Smooth muscle cell (in vitro differentiated cells): ENCODE data around the gene UBB. TPM values are rescaled to one million over a fixed set of nuclear protein-coding genes. Genes with fewer than 3 reads are reported as not detected.

Experiments
- DNase-seq: peaks from one replicate; lab custom pipeline; 2025; ENCODE audit not compliant: unreplicated experiment; lab: John Stamatoyannopoulos, UW
- H2AFZ ChIP-seq: fragments of 200-600 bp; sonication (generic); 2 replicates; pipeline ENCODE4 v1.6.0; 2016; ENCODE audit warnings: antibody characterized with exemption, low read depth, mild to moderate bottlenecking
- H3F3A ChIP-seq: fragments of 200-600 bp; sonication (generic); 2 replicates; pipeline ENCODE4 v1.6.0; 2017; ENCODE audit warnings: antibody characterized with exemption, low read depth
- H3K27ac ChIP-seq: fragments of 200-600 bp; sonication (generic); 2 replicates; pipeline ENCODE4 v1.5.1; 2016; ENCODE audit warnings: low read depth, mild to moderate bottlenecking
- H3K27me3 ChIP-seq: fragments of 200-600 bp; sonication (generic); 2 replicates; pipeline ENCODE4 v1.6.1; 2016; ENCODE audit warnings: low read depth, mild to moderate bottlenecking
- H3K36me3 ChIP-seq: fragments of 200-600 bp; sonication (generic); 2 replicates; pipeline ENCODE4 v1.5.1; 2016; ENCODE audit warnings: low read depth
- H3K4me1 ChIP-seq: fragments of 200-600 bp; sonication (generic); 2 replicates; pipeline ENCODE4 v1.5.1; 2016; ENCODE audit warnings: low read depth
- H3K4me2 ChIP-seq: fragments of 200-600 bp; sonication (generic); 2 replicates; pipeline ENCODE4 v1.6.0; 2016; ENCODE audit warnings: mild to moderate bottlenecking
- H3K4me3 ChIP-seq: fragments of 200-600 bp; sonication (generic); 2 replicates; pipeline ENCODE4 v1.5.1; 2016; ENCODE audit warnings: mild to moderate bottlenecking
- H3K79me2 ChIP-seq: fragments of 200-600 bp; sonication (generic); 2 replicates; pipeline ENCODE4 v1.6.0; 2016; ENCODE audit warnings: low read depth, mild to moderate bottlenecking
- H3K9ac ChIP-seq: fragments of 200-600 bp; sonication (generic); 2 replicates; pipeline ENCODE4 v1.6.0; 2016; ENCODE audit warnings: low read depth
- H3K9me3 ChIP-seq: fragments of 200-600 bp; sonication (generic); replicated peaks from 2 replicates; pipeline ENCODE4 v1.5.1; 2016; ENCODE audit warnings: low read depth
- H4K20me1 ChIP-seq: fragments of 200-600 bp; sonication (generic); 2 replicates; pipeline ENCODE4 v1.6.0; 2016; ENCODE audit warnings: low read depth
- WGBS: methylation state at CpG from one replicate; pipeline ENCODE4 v1.1.7; 2016; ENCODE audit warnings: low lambda C conversion rate; 5-methylcytosine and 5-hydroxymethylcytosine counted together
- polyA plus RNA-seq: library from polyadenylated mRNA; unstranded; fragments of >200 nt; fragmentation: Nextera tagmentation; extraction: Ambion mirVana; gene quantifications from 2 replicates; pipeline ENCODE4 v1.2.1, GENCODE V29; 2016
- total RNA-seq: library from RNA; depleted of rRNA; stranded (reverse); fragments of >200 nt; gene quantifications from 2 replicates; pipeline ENCODE4 v1.2.3, GENCODE V29; 2014
- TF ChIP-seq, protein P1 (sequence below): fragments of 200-600 bp; sonication (generic); IDR thresholded peaks from 2 replicates; pipeline ENCODE4 v1.5.1; 2017; ENCODE audit warnings: borderline replicate concordance, mild to moderate bottlenecking, antibody characterized with exemption; ENCODE audit not compliant: insufficient read depth, poor library complexity, severe bottlenecking

Gene UBB
- total and polyA plus RNA-seq, 2 experiments from 2014 or later: 1,184 to 2,323 TPM

DNA sequence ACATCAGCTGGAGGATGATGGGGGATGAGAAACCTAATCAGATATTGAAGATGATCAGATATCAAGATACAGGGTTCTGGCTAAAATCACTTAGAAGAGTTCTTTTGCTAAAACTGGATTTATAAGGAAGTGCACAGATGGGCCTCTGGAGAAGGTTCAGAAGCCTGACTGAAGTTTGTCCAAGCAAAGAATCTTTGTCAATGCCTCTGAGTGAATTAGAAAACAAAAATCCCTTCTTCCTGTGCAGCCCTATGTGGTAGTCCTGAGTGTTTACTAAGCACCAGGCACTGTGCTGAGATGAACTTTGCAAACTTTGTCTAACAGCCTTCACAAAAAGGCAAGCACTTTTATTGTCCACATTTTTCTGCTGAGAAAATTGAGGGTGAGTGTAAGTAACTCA is 16.3 kb upstream of the UBB start:
- no peaks in the 10 kb centered on the region for H3K27me3 ChIP-seq
- TF ChIP-seq, protein P1, sequence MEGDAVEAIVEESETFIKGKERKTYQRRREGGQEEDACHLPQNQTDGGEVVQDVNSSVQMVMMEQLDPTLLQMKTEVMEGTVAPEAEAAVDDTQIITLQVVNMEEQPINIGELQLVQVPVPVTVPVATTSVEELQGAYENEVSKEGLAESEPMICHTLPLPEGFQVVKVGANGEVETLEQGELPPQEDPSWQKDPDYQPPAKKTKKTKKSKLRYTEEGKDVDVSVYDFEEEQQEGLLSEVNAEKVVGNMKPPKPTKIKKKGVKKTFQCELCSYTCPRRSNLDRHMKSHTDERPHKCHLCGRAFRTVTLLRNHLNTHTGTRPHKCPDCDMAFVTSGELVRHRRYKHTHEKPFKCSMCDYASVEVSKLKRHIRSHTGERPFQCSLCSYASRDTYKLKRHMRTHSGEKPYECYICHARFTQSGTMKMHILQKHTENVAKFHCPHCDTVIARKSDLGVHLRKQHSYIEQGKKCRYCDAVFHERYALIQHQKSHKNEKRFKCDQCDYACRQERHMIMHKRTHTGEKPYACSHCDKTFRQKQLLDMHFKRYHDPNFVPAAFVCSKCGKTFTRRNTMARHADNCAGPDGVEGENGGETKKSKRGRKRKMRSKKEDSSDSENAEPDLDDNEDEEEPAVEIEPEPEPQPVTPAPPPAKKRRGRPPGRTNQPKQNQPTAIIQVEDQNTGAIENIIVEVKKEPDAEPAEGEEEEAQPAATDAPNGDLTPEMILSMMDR: no peak
- no peak overlapping the region for H3K9ac ChIP-seq
- H3F3A ChIP-seq: no peaks in the 10 kb centered on the region
- no peaks in the 10 kb centered on the region for H3K36me3 ChIP-seq
- H4K20me1 ChIP-seq: no peaks in the 10 kb centered on the region
- peak overlapping the region; percentile 48 for H2AFZ ChIP-seq
- H3K4me2 ChIP-seq: no peak overlapping the region
- no peaks in the 10 kb centered on the region for H3K79me2 ChIP-seq
- H3K4me3 ChIP-seq: no peak overlapping the region
- H3K4me1 ChIP-seq: peaks cover 3% of the 10 kb centered on the region
- no peaks in the 10 kb centered on the region for H3K9me3 ChIP-seq
- no peak for DNase-seq
- H3K27ac ChIP-seq: no peak overlapping the region

DNA sequence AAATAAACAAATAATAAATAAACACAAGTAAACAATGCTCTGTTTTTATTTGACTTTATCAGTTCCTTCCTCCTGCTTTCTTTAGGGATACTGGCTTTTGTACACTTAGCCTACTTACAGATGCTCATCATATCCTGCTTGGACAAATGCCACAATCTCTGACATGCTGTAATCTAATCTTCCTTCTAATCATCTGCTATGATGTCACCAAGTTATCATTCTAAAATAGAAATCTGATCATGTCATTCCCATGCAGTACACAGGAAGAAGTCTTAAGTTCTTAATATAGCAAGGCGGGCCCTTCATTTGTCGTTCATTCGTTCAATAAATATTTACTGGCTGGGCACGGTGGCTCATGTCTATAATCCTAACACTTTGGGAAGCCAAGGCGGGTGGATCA is 9.1 kb upstream of the UBB start:
- no peak overlapping the region for H3K9ac ChIP-seq
- no peaks in the 10 kb centered on the region for H3K27me3 ChIP-seq
- H4K20me1 ChIP-seq: no peaks in the 10 kb centered on the region
- H2AFZ ChIP-seq: no peak overlapping the region
- no peak overlapping the region for H3K4me3 ChIP-seq
- H3K4me1 ChIP-seq: no peaks in the 10 kb centered on the region
- no peaks in the 10 kb centered on the region for H3K36me3 ChIP-seq
- no peaks in the 10 kb centered on the region for H3K9me3 ChIP-seq
- no peak overlapping the region for H3K27ac ChIP-seq
- no peaks in the 10 kb centered on the region for H3F3A ChIP-seq
- TF ChIP-seq, protein P1: no peak
- no peaks in the 10 kb centered on the region for H3K79me2 ChIP-seq
- 81% methylated on average over 5 of the region's 5 CpGs for WGBS
- H3K4me2 ChIP-seq: no peak overlapping the region
- no peak for DNase-seq

DNA sequence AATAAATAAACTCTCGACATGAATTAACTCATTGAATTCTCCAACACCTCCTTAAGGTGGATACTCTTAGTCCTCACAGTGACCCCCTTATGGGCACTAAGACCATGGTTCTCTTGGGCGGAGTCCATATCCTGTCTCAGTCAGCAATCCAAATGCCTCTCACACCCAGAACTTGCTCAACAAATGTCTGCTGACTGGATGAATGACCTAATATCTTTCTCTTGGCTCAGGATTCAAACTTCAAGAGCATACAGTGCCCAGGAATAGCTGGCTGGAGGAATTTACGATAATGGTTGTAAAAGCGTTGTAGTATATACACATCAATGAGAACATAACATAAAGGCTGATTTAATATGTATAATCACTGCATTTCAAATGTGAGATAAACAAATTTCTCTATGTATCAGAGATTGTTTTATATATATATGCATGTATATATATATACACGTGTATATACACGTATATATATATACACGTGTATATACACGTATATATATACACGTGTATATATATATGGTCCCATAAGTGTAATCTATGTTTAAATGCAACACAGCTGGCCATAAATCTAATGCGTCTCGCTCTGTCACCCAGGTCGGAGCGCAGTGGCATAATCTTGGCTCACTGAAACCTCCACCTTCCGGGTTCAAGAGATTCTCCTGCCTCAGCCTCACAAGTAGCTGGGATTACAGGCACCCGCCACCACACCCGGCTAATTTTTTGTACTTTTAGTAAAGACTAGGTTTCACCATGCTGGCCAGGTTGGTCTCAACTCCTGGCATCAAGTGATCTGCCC is 6.5 kb upstream of the UBB start:
- DNase-seq: no peak
- Histone ChIP-seq H3K4me2 (no peak overlapping the region), H4K20me1 (no peaks in the 10 kb centered on the region), H2AFZ (no peak overlapping the region), H3K27ac (no peak overlapping the region), H3K36me3 (no peaks in the 10 kb centered on the region), H3K9ac (no peak overlapping the region), H3K27me3 (no peaks in the 10 kb centered on the region), H3K4me3 (no peak overlapping the region), H3F3A (peaks cover 5% of the 10 kb centered on the region), H3K4me1 (no peaks in the 10 kb centered on the region), H3K9me3 (no peaks in the 10 kb centered on the region), H3K79me2 (no peaks in the 10 kb centered on the region)
- 93% methylated on average over 16 of the region's 16 CpGs for WGBS
- TF ChIP-seq, protein P1: no peak

DNA sequence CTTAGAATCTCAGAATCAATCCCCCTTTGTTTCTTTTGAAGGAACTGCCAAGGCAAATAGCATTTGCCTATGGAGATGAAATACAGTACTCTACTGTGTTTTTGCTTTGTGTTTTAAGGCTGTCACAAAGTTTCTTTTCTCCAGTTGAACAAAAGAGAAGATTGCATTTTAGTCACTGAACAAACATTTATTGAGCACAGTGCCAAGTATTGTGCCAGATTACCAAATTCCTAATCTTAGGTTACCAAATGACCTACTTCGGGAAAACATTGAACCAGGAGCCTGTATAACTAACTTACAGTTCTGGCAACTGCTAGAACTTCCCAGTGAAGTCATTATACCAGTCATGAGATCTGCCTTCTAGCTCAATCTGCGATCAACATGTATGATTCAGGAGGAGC is 3.0 kb upstream of the UBB start:
- Histone ChIP-seq H2AFZ (peak overlapping the region; percentile 4), H3K27me3 (no peaks in the 10 kb centered on the region), H3K9me3 (no peaks in the 10 kb centered on the region), H3K27ac (no peak overlapping the region), H3K36me3 (no peaks in the 10 kb centered on the region), H3K79me2 (peaks cover 20% of the 10 kb centered on the region), H3K4me3 (no peak overlapping the region), H3K9ac (no peak overlapping the region), H3K4me1 (peaks cover 13% of the 10 kb centered on the region), H3K4me2 (no peak overlapping the region), H3F3A (peaks cover 11% of the 10 kb centered on the region), H4K20me1 (peaks cover 17% of the 10 kb centered on the region)
- DNase-seq: no peak
- WGBS: 86% methylated on average over 2 of the region's 2 CpGs
- TF ChIP-seq, protein P1: no peak
